GM21381 (cell line): ENCODE measurements around the gene BMP5.

Experiments
- ATAC-seq: cut with Tn5 transposase; IDR thresholded peaks from one replicate; pipeline ENCODE4 v1.9.1; 2021; ENCODE audit warnings: mild to moderate bottlenecking, moderate library complexity; ENCODE audit not compliant: unreplicated experiment

Gene BMP5

GRCh38 chr6:55726144-55726543 is 149.2 kb downstream of the BMP5 start:
- ATAC-seq, result no peak

- ATAC-seq, result no peak
Observed at GRCh38 chr6:55714831-55715230, 160.6 kb downstream of the BMP5 start.

- no peak for ATAC-seq
Observed at GRCh38 chr6:55713436-55713835, 162.0 kb downstream of the BMP5 start.

GRCh38 chr6:55708711-55709110 is 166.7 kb downstream of the BMP5 start:
- ATAC-seq, result no peak

- no peak for ATAC-seq
Observed at GRCh38 chr6:55705451-55706440, 169.6 kb downstream of the BMP5 start.

- ATAC-seq, result no peak
Observed at GRCh38 chr6:55704421-55704820, 171.0 kb downstream of the BMP5 start.
